SK-N-SH treated with all-trans-retinoic acid at 6 μM for 48 hours (cell line): ENCODE measurements around the gene A2M.

Experiments used
- ARNTL ChIP-seq: fragments of 450-650 bp; formaldehyde crosslinking; IDR thresholded peaks from 2 replicates; pipeline ENCODE4 v1.5.0; 2020; ENCODE audit warnings: low read depth, mild to moderate bottlenecking, moderate library complexity, borderline replicate concordance
- CREB5 ChIP-seq: fragments of 250-450 bp; sonication (Bioruptor Pico); IDR thresholded peaks from 2 replicates; pipeline ENCODE4 v1.5.1; 2020; ENCODE audit warnings: low read depth, mild to moderate bottlenecking, moderate library complexity
- CSDC2 ChIP-seq: fragments of 250-450 bp; sonication (Bioruptor Pico); IDR thresholded peaks from 2 replicates; pipeline ENCODE4 v1.5.0; 2020; ENCODE audit warnings: mild to moderate bottlenecking, moderate library complexity
- CSRNP3 ChIP-seq: fragments of 250-450 bp; sonication (Bioruptor Pico); IDR thresholded peaks from 2 replicates; pipeline ENCODE4 v1.5.1; 2021; ENCODE audit warnings: mild to moderate bottlenecking, moderate library complexity
- OSR1 ChIP-seq: fragments of 250-450 bp; sonication (Bioruptor Pico); IDR thresholded peaks from 2 replicates; pipeline ENCODE4 v1.8.0; 2022; ENCODE audit warnings: moderate library complexity, mild to moderate bottlenecking, inconsistent platforms
- RARB ChIP-seq: fragments of 250-450 bp; sonication (Bioruptor Pico); IDR thresholded peaks from 2 replicates; pipeline ENCODE4 v1.8.0; 2021; ENCODE audit warnings: mild to moderate bottlenecking, moderate library complexity
- SNAI2 ChIP-seq: fragments of 250-450 bp; sonication (Bioruptor Pico); IDR thresholded peaks from 2 replicates; pipeline ENCODE4 v1.5.0; 2020; ENCODE audit warnings: mild to moderate bottlenecking, moderate library complexity
- TCF4 ChIP-seq: fragments of 250-450 bp; sonication (Bioruptor Pico); IDR thresholded peaks from 2 replicates; pipeline ENCODE4 v1.8.0; 2021; ENCODE audit warnings: mild to moderate bottlenecking, moderate library complexity, borderline replicate concordance
- ZC3H10 ChIP-seq: fragments of 250-450 bp; sonication (Bioruptor Pico); IDR thresholded peaks from 2 replicates; pipeline ENCODE4 v1.5.1; 2021; ENCODE audit warnings: mild to moderate bottlenecking, moderate library complexity
- ZFP3 ChIP-seq: fragments of 250-450 bp; sonication (Bioruptor Pico); IDR thresholded peaks from 2 replicates; pipeline ENCODE4 v1.5.0; 2020; ENCODE audit warnings: mild to moderate bottlenecking, moderate library complexity
- ZFP30 ChIP-seq: fragments of 450-650 bp; formaldehyde crosslinking; IDR thresholded peaks from 2 replicates; pipeline ENCODE4 v1.5.0; 2022; ENCODE audit warnings: mild to moderate bottlenecking, moderate library complexity
- ZNF70 ChIP-seq: fragments of 450-650 bp; formaldehyde crosslinking; IDR thresholded peaks from 2 replicates; pipeline ENCODE4 v1.5.0; 2020; ENCODE audit warnings: mild to moderate bottlenecking, moderate library complexity
- ZNF8 ChIP-seq: fragments of 450-650 bp; formaldehyde crosslinking; IDR thresholded peaks from 2 replicates; pipeline ENCODE4 v1.5.0; 2020; ENCODE audit warnings: mild to moderate bottlenecking, moderate library complexity

GRCh38 chr12:9108504-9109212, 7.1 kb downstream of the A2M start:
- TF ChIP-seq CREB5 (CRISPR knock-in tag) (no peak), ARNTL (no peak), ZNF8 (CRISPR knock-in tag) (no peak), CSDC2 (no peak), TCF4 (CRISPR knock-in tag) (no peak), ZFP30 (CRISPR knock-in tag) (no peak), SNAI2 (CRISPR knock-in tag) (no peak), ZFP3 (CRISPR knock-in tag) (no peak), OSR1 (CRISPR knock-in tag) (no peak), ZC3H10 (CRISPR knock-in tag) (no peak), CSRNP3 (CRISPR knock-in tag) (no peak), RARB (CRISPR knock-in tag) (no peak), ZNF70 (CRISPR knock-in tag) (no peak)
